Activated CD8-positive, alpha-beta T cell treated with anti-CD3 and anti-CD28 coated beads for 36 hours (primary cell): ENCODE results near the gene TYRO3. TPM values are rescaled to one million over a fixed set of nuclear protein-coding genes. Genes with fewer than 3 reads are reported as not detected.

Experiments used
- ATAC-seq: fragments of 200-7000 bp; cut with Tn5 transposase; one replicate; pipeline ENCODE4 v1.10.0; 2021; ENCODE audit warnings: mild to moderate bottlenecking, moderate library complexity
- CTCF ChIA-PET: fragments of 350-600 bp; sonication (Branson Sonifier 250); formaldehyde crosslinking; loops from one replicate; lab custom pipeline; 2021; ENCODE audit warnings: antibody characterized with exemption; lab: Charles Lee
- POLR2A ChIA-PET: fragments of 350-600 bp; sonication (Branson Sonifier 250); formaldehyde crosslinking; loops from one replicate; lab custom pipeline; 2021; ENCODE audit warnings: antibody characterized with exemption; lab: Charles Lee
- DNase-seq: peaks from one replicate; pipeline ENCODE4 v3.0.0-alpha.2; 2020
- H3K27ac Mint-ChIP-seq: one replicate; pipeline ENCODE4 v1.8.0; 2021; ENCODE audit warnings: mild to moderate bottlenecking, mixed read lengths
- H3K27me3 Mint-ChIP-seq: one replicate; pipeline ENCODE4 v1.8.0; 2021; ENCODE audit warnings: mixed read lengths
- H3K36me3 Mint-ChIP-seq: one replicate; pipeline ENCODE4 v1.8.0; 2021; ENCODE audit warnings: low read depth, mixed read lengths
- H3K4me1 Mint-ChIP-seq: one replicate; pipeline ENCODE4 v1.8.0; 2021; ENCODE audit warnings: low read depth, mixed read lengths
- H3K4me3 Mint-ChIP-seq: one replicate; pipeline ENCODE4 v1.8.0; 2021; ENCODE audit warnings: mild to moderate bottlenecking, moderate library complexity, mixed read lengths
- H3K9me3 Mint-ChIP-seq: one replicate; pipeline ENCODE4 v1.8.0; 2021; ENCODE audit warnings: mixed read lengths
- CTCF ChIP-seq: fragments of 200-600 bp; IDR thresholded peaks from one replicate; pipeline ENCODE4 v1.8.0; 2022; ENCODE audit warnings: antibody characterized with exemption, mild to moderate bottlenecking
- intact Hi-C: fragments of 100-400 bp; cut with micrococcal nuclease; formaldehyde crosslinking; loops from one replicate; pipeline ENCODE4 v1.10.0; 2022
- total RNA-seq, 2 experiments: library from RNA; stranded (reverse); gene quantifications; one replicate each; pipeline ENCODE4 v1.2.3, GENCODE V29; 2021

The TYRO3 gene
- total RNA-seq, 2 experiments from 2014 or later: 0.67 to 1.3 TPM

DNA sequence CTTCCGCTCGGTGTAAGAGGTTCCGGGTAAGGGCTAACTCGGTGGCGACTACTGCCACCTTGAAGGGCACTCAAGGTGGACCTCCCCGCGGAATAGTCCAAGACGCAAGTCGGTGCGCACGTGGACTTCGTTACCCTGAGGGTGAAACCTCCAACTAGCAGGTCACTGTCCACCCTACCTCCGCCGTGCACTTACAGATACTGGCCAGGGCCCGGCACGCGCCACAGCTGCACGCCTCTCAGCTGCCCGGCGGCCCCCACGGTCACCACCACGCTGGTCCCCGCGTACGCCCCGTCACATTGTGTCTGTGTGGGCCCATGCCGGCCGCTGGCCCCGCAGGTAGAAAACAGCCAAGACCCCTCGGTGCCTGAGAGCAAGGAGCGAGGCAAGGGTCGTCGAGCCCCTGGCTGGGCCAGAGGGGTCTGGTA is 46.5 kb upstream of the TYRO3 start:
- H3K4me3 Mint-ChIP-seq: peak overlapping the region; percentile 57
- POLR2A ChIA-PET: interaction anchor here (1.0 to 2.0 kb wide), 2 partner anchors 11 to 19 kb away, joined by 5 to 7 read pairs; partner anchors contain the start of gene ITPKA

GRCh38 chr15:41512940-41513505 is 46.0 kb upstream of the TYRO3 start:
- intact Hi-C loops: no loop called here

More for the DNA sequence above, 46.5 kb upstream of the TYRO3 start:
- H3K4me1 Mint-ChIP-seq: peaks cover 24% of the 10 kb centered on the region
- peaks cover 35% of the 10 kb centered on the region for H3K27me3 Mint-ChIP-seq
- CTCF ChIA-PET: interaction anchor here (2.8 kb wide), 1 partner anchor 47 kb away, joined by 16 read pairs; no protein-coding TSS in a partner anchor
- H3K9me3 Mint-ChIP-seq: no peaks in the 10 kb centered on the region
- DNase-seq (no peak), ATAC-seq (no peak)
- no peak overlapping the region for H3K27ac Mint-ChIP-seq
- H3K36me3 Mint-ChIP-seq: peaks cover 6% of the 10 kb centered on the region
- TF ChIP-seq CTCF: no peak
- intact Hi-C loops: no loop called here

DNA sequence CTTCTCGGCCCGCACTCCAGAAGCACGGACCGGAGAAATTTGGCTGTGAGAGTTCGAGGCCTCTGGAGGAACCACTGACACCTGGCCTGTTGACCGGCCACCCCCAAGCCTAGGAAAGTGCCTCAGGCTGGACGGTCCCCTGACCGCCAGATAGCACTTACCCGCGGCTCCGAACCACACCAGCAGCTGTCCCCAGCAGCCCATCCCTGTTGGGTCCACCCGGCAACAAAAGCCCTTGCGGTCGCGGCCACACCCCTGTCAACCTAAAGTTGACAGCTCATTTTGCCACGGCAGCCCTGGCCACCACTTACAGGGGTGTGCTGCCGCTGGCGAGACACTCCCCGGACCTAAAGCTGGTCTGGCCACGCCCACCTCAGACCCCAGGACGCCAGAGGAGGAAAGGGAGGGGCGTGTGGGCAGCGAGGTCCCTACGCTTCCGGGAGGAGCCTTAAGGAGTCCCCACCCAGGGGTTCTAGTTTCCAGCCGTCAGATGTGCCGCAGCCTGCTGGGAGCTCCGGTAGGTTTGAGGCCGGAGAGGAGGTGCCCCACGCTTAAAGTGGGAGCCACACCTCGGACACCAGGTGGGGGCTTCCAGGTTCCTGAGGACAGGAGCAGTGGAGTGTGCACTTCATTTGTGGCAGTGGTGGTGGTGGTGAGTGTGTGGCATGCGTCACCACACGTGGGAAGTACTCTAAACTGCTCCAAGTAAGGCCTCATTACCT is 45.3 kb upstream of the TYRO3 start, which contains the start of gene LTK:
Gene LTK (minus strand): TSS at position 322 of the 722 bp plus-strand sequence. CDS start 118 bp downstream, at position 204.
- Mint-ChIP-seq H3K27me3 (peaks cover 33% of the 10 kb centered on the region), H3K9me3 (no peaks in the 10 kb centered on the region), H3K4me1 (peaks cover 24% of the 10 kb centered on the region), H3K36me3 (peaks cover 6% of the 10 kb centered on the region), H3K27ac (no peak within 1 kb of the TSS), H3K4me3 (peak within 1 kb of the TSS; percentile 57)
- peak; percentile 47 for ATAC-seq
- TF ChIP-seq CTCF: no peak
- ChIA-PET CTCF (interaction anchor here (0.8 to 2.8 kb wide), 2 partner anchors 44 to 48 kb away, joined by 3 to 16 read pairs; no protein-coding TSS in a partner anchor), POLR2A (interaction anchor here (1.0 to 1.2 kb wide), 2 partner anchors 20 to 23 kb away, joined by 4 to 5 read pairs; partner anchors contain the start of gene ITPKA)
- intact Hi-C loops: no loop called here
- peak; percentile 63 for DNase-seq

More at GRCh38 chr15:41512940-41513505, 46.0 kb upstream of the TYRO3 start:
- CTCF ChIA-PET: interaction anchor here (0.8 to 2.8 kb wide), 2 partner anchors 45 to 47 kb away, joined by 3 to 16 read pairs; no protein-coding TSS in a partner anchor
- H3K27me3 Mint-ChIP-seq: peaks cover 33% of the 10 kb centered on the region
- POLR2A ChIA-PET: interaction anchor here (1.0 to 2.0 kb wide), 3 partner anchors 10 to 22 kb away, joined by 4 to 7 read pairs (median 5); partner anchors contain the start of gene ITPKA
- no peaks in the 10 kb centered on the region for H3K9me3 Mint-ChIP-seq
- H3K4me3 Mint-ChIP-seq: peak overlapping the region; percentile 57
- no peak overlapping the region for H3K27ac Mint-ChIP-seq
- DNase-seq: peak; percentile 45
- peaks cover 6% of the 10 kb centered on the region for H3K36me3 Mint-ChIP-seq
- peaks cover 24% of the 10 kb centered on the region for H3K4me1 Mint-ChIP-seq
- no peak for TF ChIP-seq CTCF
- no peak for ATAC-seq

DNA sequence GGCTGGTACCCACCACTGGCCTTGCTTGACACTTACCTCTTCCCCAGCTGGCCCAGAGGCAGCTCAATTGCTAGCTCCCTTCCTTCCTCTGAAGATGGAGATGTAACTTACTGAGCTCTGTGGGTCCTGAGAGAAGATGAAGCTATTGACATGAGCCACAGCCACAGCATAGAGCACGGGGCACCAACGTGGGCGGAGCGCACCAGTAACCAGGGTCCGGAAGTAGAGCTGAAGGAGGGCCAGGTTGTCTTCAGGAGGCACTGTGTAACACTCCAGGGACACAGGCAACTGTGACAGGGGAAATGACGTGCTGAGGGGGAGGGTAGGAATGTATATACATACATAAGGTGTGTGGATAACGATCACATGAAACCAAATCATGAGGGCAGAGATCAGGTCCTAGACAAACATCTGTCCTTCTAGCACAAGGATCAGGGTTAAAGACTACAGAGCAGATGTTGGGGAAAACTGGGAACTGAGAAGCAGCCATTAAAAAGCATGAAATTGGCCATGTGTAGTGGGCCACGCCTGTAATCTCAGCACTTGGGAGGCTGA is 41.0 kb upstream of the TYRO3 start:
- DNase-seq: no peak
- ATAC-seq: no peak
- POLR2A ChIA-PET: interaction anchor here (1.1 kb wide), 1 partner anchor 48 kb away, joined by 3 read pairs; no protein-coding TSS in a partner anchor
- peaks cover 6% of the 10 kb centered on the region for H3K27me3 Mint-ChIP-seq
- H3K27ac Mint-ChIP-seq: no peak overlapping the region
- no peak for TF ChIP-seq CTCF
- CTCF ChIA-PET: interaction anchor here (1.0 kb wide), 1 partner anchor 87 kb away, joined by 3 read pairs; no protein-coding TSS in a partner anchor
- H3K4me1 Mint-ChIP-seq: peaks cover 14% of the 10 kb centered on the region
- H3K9me3 Mint-ChIP-seq: no peaks in the 10 kb centered on the region
- H3K4me3 Mint-ChIP-seq: no peak overlapping the region
- intact Hi-C loops: no loop called here
- peaks cover 12% of the 10 kb centered on the region for H3K36me3 Mint-ChIP-seq
